ENCODE results near the gene CDH4. TPM values are rescaled to one million over a fixed set of nuclear protein-coding genes. Genes with fewer than 3 reads are reported as not detected.

Gene CDH4
- total and polyA plus RNA-seq, 2 donors (not counting 3 experiments of a cell fraction or from before 2014, with no cell fraction given): 0.17 to 0.51 TPM

GRCh38 chr20:61458146-61458746 lies 206.2 kb downstream of the CDH4 start:
- no peak for DNase-seq (ENCODE audit: low read depth, low spot score)
- no peak for TF ChIP-seq FOS (IDR thresholded peaks at IDR 0.05; ENCODE audit: borderline replicate concordance, insufficient read depth, low read length)
- TF ChIP-seq EZH2 (IDR thresholded peaks at IDR 0.05; ENCODE audit: borderline replicate concordance, low read depth, low read length, severe bottlenecking): no peak
- no peak for TF ChIP-seq CTCF (IDR thresholded peaks at IDR 0.05; ENCODE audit: extremely low read depth in 1 of 2, insufficient read depth in 1 of 2, low read depth in 1 of 2, low read length in 2 of 2)
- TF ChIP-seq GATA2 (IDR thresholded peaks at IDR 0.05; ENCODE audit: insufficient read depth, insufficient read length, low read depth, low read length): no peak
- no peak for TF ChIP-seq JUN (IDR thresholded peaks at IDR 0.05; ENCODE audit: borderline replicate concordance, insufficient read depth, insufficient read length, low read depth)
- TF ChIP-seq POLR2A (IDR thresholded peaks at IDR 0.05; ENCODE audit: low read depth, low read length): no peak
- no peak for TF ChIP-seq POLR2AphosphoS5 (IDR thresholded peaks at IDR 0.05; ENCODE audit: insufficient read depth, low read depth, low read length)
- TF ChIP-seq MYC (IDR thresholded peaks at IDR 0.05; ENCODE audit: low read depth, low read length): no peak
- H3K79me2 ChIP-seq (ENCODE audit: control insufficient read depth, insufficient read depth, low read length): no peaks in the 10 kb centered on the region
- no peak for FAIRE-seq
- H4K20me1 ChIP-seq (replicated peaks; ENCODE audit: control insufficient read depth, extremely low read depth, insufficient read depth, low read length): no peaks in the 10 kb centered on the region
- H3K9me1 ChIP-seq (replicated peaks; ENCODE audit: control insufficient read depth, extremely low read depth, insufficient read depth, low read length): no peaks in the 10 kb centered on the region
- POLR2A ChIA-PET: no interaction called here
- BruUV-seq (replicated peaks): no TSS peak
- intact Hi-C loops (cut with micrococcal nuclease): no loop called here
- dilution Hi-C loops (cut with MboI; ENCODE audit: extremely low pct_ligation_motif_present, low sequenced_read_pairs): no loop called here
- CTCF ChIA-PET: interaction anchor here (0.7 kb wide), 1 partner anchor 875 kb away, joined by 3 read pairs; no protein-coding TSS in a partner anchor
- H3K36me3 ChIP-seq (ENCODE audit: control insufficient read depth in 2 of 2, extremely low read depth in 1 of 2, insufficient read depth in 2 of 2, low read length in 2 of 2): no peaks in the 10 kb centered on the region
- no peak overlapping the region for H3K27ac ChIP-seq (ENCODE audit: insufficient read depth, low read depth, low read length)
- H3K4me2 ChIP-seq (ENCODE audit: insufficient read depth, low read length): no peak overlapping the region
- H3K4me3 ChIP-seq (replicated peaks in 1 of 3; ENCODE audit: insufficient read depth in 1 of 3, low read depth in 1 of 3, low read length in 3 of 3): no peak overlapping the region
- H3K9ac ChIP-seq (replicated peaks; ENCODE audit: extremely low read depth, insufficient read depth, low read length): no peak overlapping the region
- no peaks in the 10 kb centered on the region for H3K27me3 ChIP-seq (ENCODE audit: control insufficient read depth in 2 of 2, insufficient read depth in 2 of 2, low read length in 2 of 2)
- no peaks in the 10 kb centered on the region for H3K4me1 ChIP-seq (ENCODE audit: control insufficient read depth, extremely low read depth, insufficient read depth, low read length)
- no peak overlapping the region for H2AFZ ChIP-seq (ENCODE audit: low read depth, low read length)
- peaks cover 10% of the 10 kb centered on the region for H3K9me3 ChIP-seq (replicated peaks; ENCODE audit: control insufficient read depth, insufficient read depth, low read length)

Data from endothelial cell of umbilical vein (primary cell).